Tongue (tissue), 2 donors: ENCODE data around the gene APOA1. TPM values are rescaled to one million over a fixed set of nuclear protein-coding genes. Genes with fewer than 3 reads are reported as not detected.

Source experiments
- DNase-seq: peaks from one replicate; pipeline ENCODE4 v3.0.0-alpha.2; 2015
- total RNA-seq: library from RNA; depleted of rRNA; stranded (reverse); fragments of >200 nt; gene quantifications from one replicate; pipeline ENCODE4 v1.2.3, GENCODE V29; 2014

The APOA1 gene
- total RNA-seq, 1 donor from 2014 or later, result 1.1 TPM

DNA sequence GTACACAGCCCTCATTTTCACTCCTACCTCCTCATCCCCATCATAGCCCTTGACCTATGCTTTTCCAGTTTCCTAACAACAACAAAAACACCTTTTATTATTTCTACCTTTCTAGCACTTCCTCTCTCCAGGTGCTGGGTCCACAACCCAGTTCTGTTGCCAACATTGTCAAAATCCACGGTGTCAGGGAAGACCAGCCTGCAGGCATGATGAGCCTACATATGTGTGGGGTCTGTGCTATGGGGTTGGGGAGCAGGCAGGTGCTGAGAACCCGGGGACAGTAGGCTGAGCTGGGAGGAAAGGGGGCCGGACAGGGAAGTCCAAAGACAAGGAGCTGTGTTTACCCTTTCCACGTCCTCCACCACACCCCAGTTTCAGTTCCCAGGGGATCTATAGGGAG lies 48.9 kb downstream of the APOA1 start:
- DNase-seq, result no peak

DNA sequence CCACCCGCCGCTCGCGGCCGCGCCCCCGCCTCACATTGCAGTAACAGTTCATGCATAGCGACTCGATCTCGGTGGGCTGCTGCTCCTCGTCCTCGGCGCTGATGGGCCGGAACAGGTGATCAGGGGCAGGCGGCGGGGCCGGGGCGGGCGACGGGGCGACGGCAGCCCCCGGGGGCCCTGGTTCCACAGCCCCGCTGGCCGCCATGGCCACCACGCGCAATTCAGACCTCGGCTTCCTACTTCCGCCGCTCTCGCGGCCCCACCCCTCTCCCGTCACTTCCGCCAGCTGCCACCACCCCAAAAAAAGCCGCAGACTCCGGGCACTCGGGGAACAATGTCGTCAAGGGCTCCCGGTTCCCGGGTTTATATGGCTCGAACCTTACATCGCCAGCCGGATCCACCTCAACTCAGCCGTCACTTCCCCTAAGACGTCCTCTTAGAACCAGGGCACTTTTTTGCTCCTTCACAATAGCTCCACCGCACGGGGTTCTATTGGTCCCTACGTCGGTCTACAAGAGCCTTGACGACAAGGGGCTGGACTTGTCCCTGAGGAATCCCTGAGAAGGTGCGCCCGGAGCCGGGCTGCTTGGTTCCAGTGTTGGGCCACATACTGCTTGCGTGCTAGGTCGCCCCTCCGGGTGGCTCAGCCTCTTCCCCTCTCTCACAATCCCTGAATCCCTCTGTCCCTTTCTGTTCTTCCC lies 49.5 kb downstream of the APOA1 start, which contains the start of gene ZPR1:
ZPR1 (minus strand) TSS at position 238 of the 701 bp plus-strand sequence; CDS start at position 205, 33 bp downstream.
- peak; percentile 92 for DNase-seq

DNA sequence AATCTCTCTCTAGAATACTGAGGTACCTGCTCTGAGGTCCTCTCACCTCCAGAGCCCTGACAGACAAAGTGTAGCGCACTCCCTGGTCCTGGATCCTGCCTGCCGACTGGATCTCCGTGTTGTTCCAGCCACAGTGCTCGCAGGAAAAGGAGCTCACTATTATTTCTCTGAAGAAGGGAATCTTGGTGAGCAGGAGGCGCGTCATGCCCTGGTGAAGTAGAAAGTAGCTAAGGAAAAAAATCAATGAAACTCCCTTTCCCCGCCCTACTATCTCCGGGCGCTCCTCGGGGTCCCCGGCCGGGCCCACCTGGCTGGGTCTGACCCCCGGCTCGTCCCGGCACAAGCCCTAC lies 50.0 kb downstream of the APOA1 start:
- DNase-seq, result peak; percentile 32

DNA sequence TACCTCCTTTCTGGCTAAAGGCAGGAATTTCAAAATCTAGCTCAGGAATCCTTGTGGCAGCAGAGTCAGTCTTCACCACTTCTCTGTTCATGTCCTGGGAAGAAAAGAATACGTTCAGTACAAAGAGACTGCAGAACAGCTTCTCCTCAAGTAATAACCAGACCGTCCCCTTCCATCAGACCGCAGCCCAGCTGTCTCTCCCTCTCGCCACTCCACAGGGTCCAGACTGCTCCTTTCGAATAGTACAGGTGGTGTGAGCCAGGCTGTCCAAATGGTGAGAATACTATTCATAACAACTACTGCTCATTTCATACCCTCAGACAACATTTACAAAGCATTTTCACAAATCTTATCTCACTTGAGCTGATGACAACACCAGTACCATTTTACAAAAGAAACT lies 50.5 kb downstream of the APOA1 start:
- peak; percentile 6 for DNase-seq

DNA sequence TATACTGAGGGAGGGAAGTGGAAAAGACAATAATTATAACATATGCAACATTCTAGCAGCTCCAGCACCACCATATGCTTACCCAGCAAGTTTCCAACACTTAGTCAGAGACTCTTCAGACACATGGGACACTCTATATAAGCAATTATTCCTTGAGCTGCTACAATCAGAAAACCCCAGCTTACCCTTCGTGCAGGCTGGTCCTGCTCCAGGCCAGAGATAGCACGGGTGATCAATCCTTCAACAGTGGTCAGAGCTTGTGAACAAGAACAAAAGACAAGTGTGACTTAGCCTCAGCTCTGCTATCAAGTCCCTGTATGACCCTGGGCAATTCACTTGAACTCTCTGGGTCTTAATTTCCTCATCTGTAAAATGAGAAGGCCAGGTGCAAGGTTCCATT lies 51.1 kb downstream of the APOA1 start:
- DNase-seq, result no peak

Other genes with a start within 250 kb of the APOA1 start
- gene BUD13, start 64.6 kb downstream of the APOA1 start, total RNA-seq, result 18.7 TPM
- 28.8 TPM for gene ZPR1, start 49.6 kb downstream of the APOA1 start, total RNA-seq
- not detected for gene APOA5, start 45.7 kb downstream of the APOA1 start, total RNA-seq
- gene APOA4, start 14.3 kb downstream of the APOA1 start, total RNA-seq, result not detected
- not detected for gene APOC3, start 7.7 kb downstream of the APOA1 start, total RNA-seq